Pancreas (tissue), 10 donors: ENCODE results near the gene COL9A1. TPM values are rescaled to one million over a fixed set of nuclear protein-coding genes. Genes with fewer than 3 reads are reported as not detected.

Experiments
- ATAC-seq, 4 donors: fragments of 200-7000 bp; cut with Tn5 transposase; one replicate each; pipeline versions ENCODE4 v1.8.0 to v1.9.1; 2020; ENCODE audit warnings: mild to moderate bottlenecking in 4 of 4, moderate library complexity in 4 of 4
- DNase-seq, 6 donors: peaks; one replicate each; pipeline ENCODE4 v3.0.0-alpha.2; 2020
- FAIRE-seq: peaks from 2 replicates; lab custom pipeline; 2012; peaks lifted over from hg19 to GRCh38; lab: Jason Lieb, UNC
- H3K27ac ChIP-seq, 4 donors: fragments of 200-600 bp; sonication (generic); 1 replicate in 3 of 4; 2 replicates in 1 of 4; pipeline versions ENCODE4 v1.5.0 to v1.8.0; 2020
- H3K27me3 ChIP-seq, 4 donors: fragments of 200-600 bp; one replicate each; pipeline ENCODE4 v1.8.0; 2021
- H3K36me3 ChIP-seq, 3 donors: fragments of 200-600 bp; sonication (generic) in 1 of 3; one replicate each; pipeline versions ENCODE4 v1.5.0 to v1.8.0; 2020 to 2021
- H3K4me1 ChIP-seq, 3 donors: fragments of 200-600 bp; one replicate each; pipeline ENCODE4 v1.8.0; 2021
- H3K4me3 ChIP-seq, 4 donors: fragments of 200-600 bp; sonication (generic) in 2 of 4; one replicate each; pipeline versions ENCODE4 v1.5.0 to v1.8.0; 2020 to 2021
- H3K9me3 ChIP-seq, 4 donors: fragments of 200-600 bp; one replicate each; pipeline ENCODE4 v1.8.0; 2021
- CTCF ChIP-seq, 4 donors: fragments of 200-600 bp; sonication (generic) in 3 of 4; IDR thresholded peaks; one replicate each; pipeline versions ENCODE4 v1.5.0 to v1.8.0; 2021; ENCODE audit warnings: antibody characterized with exemption in 4 of 4
- WGBS, 2 donors: extraction: QIAGEN DNeasy Blood & Tissue Kit; methylation state at CpG; one replicate each; pipeline ENCODE4 v1.1.7; 2013; 5-methylcytosine and 5-hydroxymethylcytosine counted together
- intact Hi-C, 3 donors: fragments of 100-400 bp; cut with DNase I; formaldehyde crosslinking; loops; one replicate each; pipeline versions ENCODE4 v1.11.1 to v1.14.2; 2022
- polyA plus RNA-seq, 2 donors: library from polyadenylated mRNA; stranded (reverse); fragments of 200-250 nt; gene quantifications; one replicate each; pipeline ENCODE4 v1.2.3, GENCODE V29; 2013
- total RNA-seq, 6 donors: library from RNA; stranded (reverse); fragmentation: NEBNext Ultra II Directional in 4 of 6; extraction: Animal tissue kit (Norgen Biotek cat#: 25700) in 4 of 6; gene quantifications; one replicate each; pipeline versions ENCODE4 v1.2.1 to v1.2.4, GENCODE V29; 2021 to 2023
- donor health status: healthy with polysubstance abuse.
- donor health status: DM: no; HTN: no; CAD: no; lungs with moderate emphysema.
- donor health status: DM: no; HTN: no; CAD: no.
- donor health status: control.
- donor health status: control.
- donor health status: Bipolar disorder and iron deficiency.
- donor health status: DM: yes; HTN: yes; CAD: no.
- donor health status: DM: no; HTN: no; CAD: no.
- donor health status: DM: no; HTN: no; CAD: no.
- donor health status: DM: yes; HTN: yes; CAD: no.

COL9A1 gene
- total and polyA plus RNA-seq, 8 donors = 0.09 to 1.1 (median 0.27) TPM; not detected in 3

GRCh38 chr6:70274338-70274737 lies 28.5 kb downstream of the COL9A1 start:
- Histone ChIP-seq H3K27me3 (no peaks in the 10 kb centered on the region), H3K4me1 (peaks cover 0 to 3% (median 0%) of the 10 kb centered on the region in 3 donors), H3K27ac (no peak overlapping the region), H3K9me3 (no peaks in the 10 kb centered on the region), H3K36me3 (no peaks in the 10 kb centered on the region), H3K4me3 (no peak overlapping the region)
- TF ChIP-seq CTCF (IDR thresholded peaks at IDR 0.05) = no peak
- no peak for ATAC-seq
- intact Hi-C loops = no loop called here
- no peak for FAIRE-seq
- 62 to 71% methylated on average over 4 of the region's 4 CpGs for WGBS, 2 donors
- DNase-seq = no peak

GRCh38 chr6:70272071-70272470 lies 30.8 kb downstream of the COL9A1 start:
- Histone ChIP-seq H3K4me3 (no peak overlapping the region), H3K27ac (no peak overlapping the region), H3K9me3 (no peaks in the 10 kb centered on the region), H3K36me3 (no peaks in the 10 kb centered on the region), H3K27me3 (no peaks in the 10 kb centered on the region), H3K4me1 (no peaks in the 10 kb centered on the region)
- intact Hi-C loops = no loop called here
- ATAC-seq (no peak), FAIRE-seq (no peak), DNase-seq (no peak)
- WGBS, 2 donors = 49 to 75% methylated on average over 2 of the region's 2 CpGs
- TF ChIP-seq CTCF (IDR thresholded peaks at IDR 0.05) = no peak

- FAIRE-seq (no peak), DNase-seq (no peak)
- H3K4me1 ChIP-seq = no peaks in the 10 kb centered on the region
These were observed 32.4 kb downstream of the COL9A1 start for GRCh38 chr6:70270287-70271005.

GRCh38 chr6:70266142-70266541 lies 36.7 kb downstream of the COL9A1 start:
- no peak overlapping the region for H3K27ac ChIP-seq
- no peaks in the 10 kb centered on the region for H3K27me3 ChIP-seq
- ATAC-seq (no peak), FAIRE-seq (no peak), DNase-seq (no peak)
- no peak for TF ChIP-seq CTCF (IDR thresholded peaks at IDR 0.05)
- H3K4me3 ChIP-seq = no peak overlapping the region
- WGBS, 2 donors = 28 to 38% methylated on average over 2 of the region's 2 CpGs
- no peaks in the 10 kb centered on the region for H3K36me3 ChIP-seq
- intact Hi-C loops = no loop called here
- no peaks in the 10 kb centered on the region for H3K9me3 ChIP-seq
- no peaks in the 10 kb centered on the region for H3K4me1 ChIP-seq

More at GRCh38 chr6:70270287-70271005, 32.4 kb downstream of the COL9A1 start:
- no peak for ATAC-seq
- intact Hi-C loops = no loop called here
- 47 to 48% methylated on average over 8 of the region's 8 CpGs for WGBS, 2 donors
- Histone ChIP-seq H3K9me3 (no peaks in the 10 kb centered on the region), H3K27me3 (no peaks in the 10 kb centered on the region), H3K36me3 (no peaks in the 10 kb centered on the region), H3K27ac (no peak overlapping the region), H3K4me3 (no peak overlapping the region)
- no peak for TF ChIP-seq CTCF (IDR thresholded peaks at IDR 0.05)

- no peak for TF ChIP-seq CTCF (IDR thresholded peaks at IDR 0.05)
- H3K27ac ChIP-seq = no peak overlapping the region
- peak; percentile 32 for FAIRE-seq
These were observed 38.6 kb downstream of the COL9A1 start for GRCh38 chr6:70264306-70264705.

More at GRCh38 chr6:70264306-70264705, 38.6 kb downstream of the COL9A1 start:
- DNase-seq = no peak
- no peaks in the 10 kb centered on the region for H3K27me3 ChIP-seq
- H3K9me3 ChIP-seq = no peaks in the 10 kb centered on the region
- H3K4me3 ChIP-seq = no peak overlapping the region
- no peak for ATAC-seq
- intact Hi-C loops = no loop called here
- no peaks in the 10 kb centered on the region for H3K36me3 ChIP-seq
- no peaks in the 10 kb centered on the region for H3K4me1 ChIP-seq
